HepG2 (cell line): ENCODE results near the gene MED9. TPM values are rescaled to one million over a fixed set of nuclear protein-coding genes. Genes with fewer than 3 reads are reported as not detected.
A peak's percentile ranks its signal among the peaks of the same experiment; 100 is the strongest.

ENCODE experiments used
- ATAC-seq: fragments of 200-7000 bp; cut with Tn5 transposase; 3 replicates; pipeline ENCODE4 v1.9.1; 2020; ENCODE audit warnings: mild to moderate bottlenecking, moderate library complexity
- BruUV-seq: library from RNA; stranded (reverse); fragments of 400-500 nt; replicated peaks from 2 replicates; lab custom pipeline; 2021; lab: Mats Ljungman, UMichigan
- CTCF ChIA-PET: fragments of 300-600 bp; formaldehyde crosslinking; extraction: SDS; loops from one replicate; lab custom pipeline; 2021; ENCODE audit warnings: low total read pairs, inconsistent platforms, low intra/inter-chr PET ratio; lab: Yijun Ruan, JAX
- POLR2A ChIA-PET: fragments of 350-600 bp; sonication (Branson Sonifier 250); formaldehyde crosslinking; loops from one replicate; lab custom pipeline; 2020; ENCODE audit warnings: antibody characterized with exemption, inconsistent platforms; lab: Yijun Ruan, JAX
- DNase-seq: peaks from one replicate; pipeline ENCODE4 v3.0.0-alpha.2; 2015; ENCODE audit warnings: low spot score
- FAIRE-seq: peaks from 3 replicates; lab custom pipeline; 2011; peaks lifted over from hg19 to GRCh38; lab: Jason Lieb, UNC
- H2AFZ ChIP-seq: one replicate; pipeline ENCODE4 v1.6.1; 2011; ENCODE audit warnings: low read length, inconsistent platforms
- H3K27ac ChIP-seq: fragments of 300-600 bp; 3 replicates; pipeline ENCODE4 v1.8.0; 2011; ENCODE audit warnings: mixed run types, mild to moderate bottlenecking, mixed read lengths, low read length, inconsistent platforms; ENCODE audit not compliant: insufficient read depth; ENCODE audit errors: extremely low read length
- H3K27me3 ChIP-seq, 2 experiments: fragments of 200-600 bp in 1 of 2; 2 replicates in 1 of 2; 3 replicates in 1 of 2; pipeline versions ENCODE4 v1.6.0 to v1.8.0; 2011; ENCODE audit warnings: low read length in 2 of 2, mild to moderate bottlenecking in 2 of 2, moderate library complexity in 2 of 2, inconsistent platforms in 1 of 2; ENCODE audit not compliant: insufficient read depth in 2 of 2, control insufficient read depth in 1 of 2
- H3K36me3 ChIP-seq, 2 experiments: fragments of 200-600 bp in 1 of 2; replicated peaks in 1 of 2; 2 replicates in 1 of 2; 3 replicates in 1 of 2; pipeline versions ENCODE4 v1.5.1 to v1.8.0; 2011; ENCODE audit warnings: low read length in 2 of 2, inconsistent platforms in 1 of 2; ENCODE audit not compliant: insufficient read depth in 2 of 2, control insufficient read depth in 1 of 2
- H3K4me1 ChIP-seq: 2 replicates; pipeline ENCODE4 v1.5.1; 2012; ENCODE audit warnings: low read length, inconsistent platforms; ENCODE audit not compliant: insufficient read depth
- H3K4me2 ChIP-seq: 2 replicates; pipeline ENCODE4 v1.6.0; 2011; ENCODE audit warnings: low read depth, low read length, inconsistent platforms
- H3K4me3 ChIP-seq, 3 experiments: fragments of 200-600 bp in 1 of 3; sonication (generic), shearing (Covaris generic) in 1 of 3; replicated peaks in 1 of 3; 2 replicates each; pipeline ENCODE4 v1.5.1; 2011 to 2016; ENCODE audit warnings: low read length in 3 of 3, inconsistent platforms in 2 of 3, low read depth in 2 of 3, mild to moderate bottlenecking in 2 of 3, control low read depth in 1 of 3, mixed read lengths in 1 of 3; ENCODE audit not compliant: insufficient read depth in 1 of 3
- H3K79me2 ChIP-seq: one replicate; pipeline ENCODE4 v1.6.1; 2011; ENCODE audit warnings: low read length, inconsistent platforms; ENCODE audit not compliant: insufficient read depth
- H3K9ac ChIP-seq: 2 replicates; pipeline ENCODE4 v1.6.0; 2011; ENCODE audit warnings: mild to moderate bottlenecking, low read depth, low read length, inconsistent platforms; ENCODE audit not compliant: insufficient read depth
- H3K9me3 ChIP-seq: 2 replicates; pipeline ENCODE4 v1.5.1; 2012; ENCODE audit warnings: mild to moderate bottlenecking, low read length
- H4K20me1 ChIP-seq: 2 replicates; pipeline ENCODE4 v1.6.0; 2011; ENCODE audit warnings: inconsistent platforms, mild to moderate bottlenecking, low read length, moderate library complexity; ENCODE audit not compliant: insufficient read depth
- AGO1 ChIP-seq: fragments of 200-400 bp; formaldehyde crosslinking; IDR thresholded peaks from 2 replicates; pipeline ENCODE4 v1.6.1; 2017; ENCODE audit warnings: mild to moderate bottlenecking, low read depth, low read length, moderate library complexity; ENCODE audit not compliant: poor library complexity, severe bottlenecking
- CC2D1A ChIP-seq: sonication (generic); formaldehyde crosslinking; IDR thresholded peaks from 2 replicates; pipeline ENCODE4 v1.8.1; 2023; ENCODE audit warnings: mild to moderate bottlenecking, missing genetic modification reagents
- CHD4 ChIP-seq: fragments of 200-600 bp; sonication (generic); IDR thresholded peaks from 2 replicates; pipeline ENCODE4 v1.7.0; 2017; ENCODE audit warnings: mild to moderate bottlenecking, low read length, borderline replicate concordance
- FOXA1 ChIP-seq, 2 experiments: fragments of 450-650 bp in 1 of 2; sonication (generic) in 1 of 2; formaldehyde crosslinking in 1 of 2; IDR thresholded peaks; 2 replicates each; pipeline versions ENCODE4 v1.4.0 to v1.6.1; 2016 to 2020; ENCODE audit warnings: missing genetic modification reagents in 1 of 2
- HNRNPK ChIP-seq: fragments of 200-400 bp; formaldehyde crosslinking; IDR thresholded peaks from 2 replicates; pipeline ENCODE4 v1.6.1; 2018; ENCODE audit warnings: low read length, low read depth, moderate library complexity, mild to moderate bottlenecking; ENCODE audit not compliant: poor library complexity, severe bottlenecking
- MBD4 ChIP-seq: IDR thresholded peaks from 2 replicates; pipeline ENCODE4 v1.6.1; 2012; ENCODE audit warnings: low read length, inconsistent platforms, borderline replicate concordance
- MED1 ChIP-seq: sonication (generic); formaldehyde crosslinking; IDR thresholded peaks from 2 replicates; pipeline ENCODE4 v1.4.0; 2020; ENCODE audit warnings: missing genetic modification reagents
- SETDB1 ChIP-seq: sonication (generic); formaldehyde crosslinking; IDR thresholded peaks from 2 replicates; pipeline ENCODE4 v1.5.1; 2020; ENCODE audit warnings: missing genetic modification reagents, mild to moderate bottlenecking, borderline replicate concordance
- XRCC5 ChIP-seq: fragments of 200-400 bp; formaldehyde crosslinking; optimal IDR thresholded peaks from 2 replicates; pipeline ENCODE3; 2017; ENCODE audit warnings: mild to moderate bottlenecking, low read length
- ZFP90 ChIP-seq: sonication (generic); formaldehyde crosslinking; IDR thresholded peaks from 2 replicates; pipeline ENCODE4 v1.8.0; 2022; ENCODE audit warnings: missing genetic modification reagents, mild to moderate bottlenecking, inconsistent platforms, borderline replicate concordance
- ZMYM4 ChIP-seq: sonication (generic); formaldehyde crosslinking; IDR thresholded peaks from 2 replicates; pipeline ENCODE4 v1.8.1; 2023; ENCODE audit warnings: mild to moderate bottlenecking, missing genetic modification reagents
- ZNF552 ChIP-seq: sonication (generic); formaldehyde crosslinking; IDR thresholded peaks from 2 replicates; pipeline ENCODE4 v1.9.0; 2022; ENCODE audit warnings: missing genetic modification reagents, mild to moderate bottlenecking, borderline replicate concordance
- WGBS: methylation state at CpG from one replicate; pipeline ENCODE4 v1.1.6; 2017; ENCODE audit warnings: low lambda C conversion rate; 5-methylcytosine and 5-hydroxymethylcytosine counted together
- in situ Hi-C: cut with HindIII; loops from 2 replicates; pipeline ENCODE4 v1.10.0; 2017; ENCODE audit warnings: low pct_unique_long_range_greater_than_20kb; ENCODE audit not compliant: extremely low pct_ligation_motif_present
- intact Hi-C: fragments of 100-400 bp; cut with micrococcal nuclease; formaldehyde crosslinking; loops from one replicate; pipeline ENCODE4 v1.10.0; 2022; ENCODE audit not compliant: unreplicated experiment
- polyA plus RNA-seq, 8 experiments: library from polyadenylated mRNA; depleted of rRNA in 3 of 8; stranded (reverse) in 7 of 8; unstranded in 1 of 8; fragments of >200 nt; fragmentation: Illumina TruSeq in 4 of 8; extraction: Trizol in 4 of 8; gene quantifications; 2 replicates each; pipeline versions ENCODE4 v1.2.1 to v1.2.3, GENCODE V29; 2011 to 2016; ENCODE audit warnings: low read depth in 4 of 8, missing spikeins in 1 of 8, mixed read lengths in 1 of 8; ENCODE audit not compliant: insufficient read depth in 1 of 8
- total RNA-seq, 5 experiments: library from RNA; depleted of rRNA; stranded (reverse); fragments of >200 nt; fragmentation: Illumina TruSeq; extraction: Trizol; gene quantifications; 2 replicates each; pipeline ENCODE4 v1.2.3, GENCODE V29; 2016; ENCODE audit warnings: low read depth in 1 of 5
- TF ChIP-seq, protein P1 (sequence below): sonication (generic); IDR thresholded peaks from 2 replicates; pipeline ENCODE4 v1.6.1; 2016; ENCODE audit warnings: low read depth, borderline replicate concordance
- TF ChIP-seq, protein P2 (sequence below): sonication (generic); formaldehyde crosslinking; IDR thresholded peaks from 2 replicates; pipeline ENCODE4 v1.9.0; 2021; ENCODE audit warnings: mild to moderate bottlenecking, missing genetic modification reagents
- TF ChIP-seq, protein P3 (sequence below): sonication (generic); formaldehyde crosslinking; IDR thresholded peaks from 2 replicates; pipeline ENCODE4 v1.8.0; 2022; ENCODE audit warnings: mild to moderate bottlenecking, missing genetic modification reagents, moderate library complexity

The MED9 gene
- total and polyA plus RNA-seq, 2 of the 13 experiments (the other 11 are each of a cell fraction or from before 2014, with no cell fraction given) = 11.9 to 15.1 TPM

DNA sequence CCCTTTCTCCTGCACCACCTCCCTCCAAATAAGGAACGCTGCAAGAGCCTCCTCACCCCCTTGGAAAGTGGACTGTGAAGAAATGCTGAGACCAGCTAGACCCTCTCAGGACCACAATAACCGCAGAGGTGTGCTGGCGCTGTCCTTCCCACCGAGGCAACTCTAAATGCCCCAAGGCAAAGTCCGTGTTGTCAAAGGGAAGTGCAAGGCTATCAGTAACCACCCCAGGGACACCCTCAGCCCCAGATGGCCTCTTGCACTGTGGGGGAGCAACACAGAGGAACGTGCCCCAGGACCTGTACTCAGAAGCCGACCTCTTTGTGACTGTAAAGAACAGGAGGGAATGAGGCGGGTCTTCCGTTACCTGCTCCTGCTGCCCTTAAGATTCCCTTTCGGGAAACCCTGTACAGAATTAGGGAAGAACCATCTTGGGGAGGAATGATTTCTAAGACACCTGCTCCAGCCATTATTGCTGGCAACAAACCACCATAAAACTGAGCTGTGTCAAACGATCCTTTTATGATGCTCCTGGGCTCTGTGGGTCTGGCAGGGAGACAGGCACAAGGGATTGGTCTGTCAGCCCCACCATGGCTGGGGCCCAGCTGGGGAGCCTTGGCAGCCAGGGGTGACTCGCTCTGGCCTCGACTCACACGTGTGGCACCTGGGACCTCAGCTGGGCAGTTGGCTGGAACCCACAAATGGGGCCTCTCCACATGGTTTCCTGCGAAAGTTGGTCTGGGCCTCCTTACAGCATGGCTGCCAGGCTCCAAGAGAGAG lies 14.6 kb upstream of the MED9 start:
- Histone ChIP-seq H3K27me3 (peaks cover 2 to 13% of the 10 kb centered on the region in 2 experiments; a peak in 4 of 5 replicates), H3K4me2 (peak overlapping the region; percentile 79), H3K79me2 (no peaks in the 10 kb centered on the region), H3K27ac (peak overlapping the region; percentile 45), H3K9ac (peak overlapping the region; percentile 25; the same call in 1 of the 2 replicates), H3K4me3 (peak overlapping the region; percentile 25 to 59 (median 41); a peak in 4 of 6 replicates), H3K36me3 (no peaks in the 10 kb centered on the region), H3K9me3 (peaks cover 6% of the 10 kb centered on the region; the same call in 1 of the 2 replicates), H4K20me1 (no peaks in the 10 kb centered on the region), H2AFZ (no peak overlapping the region), H3K4me1 (peaks cover 47% of the 10 kb centered on the region)
- intact Hi-C loops (no loop called here), in situ Hi-C loops (no loop called here)
- CTCF ChIA-PET = no interaction called here
- FAIRE-seq (no peak), DNase-seq (peak; percentile 61), ATAC-seq (peak; percentile 95)
- BruUV-seq = no TSS peak
- 15% methylated on average over 13 of the region's 15 CpGs for WGBS
- POLR2A ChIA-PET = interaction anchor here (0.7 to 2.8 kb wide), 5 partner anchors 12 to 129 kb away, joined by 3 to 19 read pairs (median 7); partner anchors contain the start of genes PEMT and RASD1
- no peak for TF ChIP-seq ZNF552
- TF ChIP-seq, protein P1, sequence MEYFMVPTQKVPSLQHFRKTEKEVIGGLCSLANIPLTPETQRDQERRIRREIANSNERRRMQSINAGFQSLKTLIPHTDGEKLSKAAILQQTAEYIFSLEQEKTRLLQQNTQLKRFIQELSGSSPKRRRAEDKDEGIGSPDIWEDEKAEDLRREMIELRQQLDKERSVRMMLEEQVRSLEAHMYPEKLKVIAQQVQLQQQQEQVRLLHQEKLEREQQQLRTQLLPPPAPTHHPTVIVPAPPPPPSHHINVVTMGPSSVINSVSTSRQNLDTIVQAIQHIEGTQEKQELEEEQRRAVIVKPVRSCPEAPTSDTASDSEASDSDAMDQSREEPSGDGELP = peak; percentile 53; the same call in 1 of the 2 replicates
- no peak for TF ChIP-seq CC2D1A (CRISPR knock-in tag)
- TF ChIP-seq MBD4 = no peak
- TF ChIP-seq ZMYM4 (CRISPR knock-in tag) = no peak
- no peak for TF ChIP-seq AGO1
- TF ChIP-seq, protein P2, sequence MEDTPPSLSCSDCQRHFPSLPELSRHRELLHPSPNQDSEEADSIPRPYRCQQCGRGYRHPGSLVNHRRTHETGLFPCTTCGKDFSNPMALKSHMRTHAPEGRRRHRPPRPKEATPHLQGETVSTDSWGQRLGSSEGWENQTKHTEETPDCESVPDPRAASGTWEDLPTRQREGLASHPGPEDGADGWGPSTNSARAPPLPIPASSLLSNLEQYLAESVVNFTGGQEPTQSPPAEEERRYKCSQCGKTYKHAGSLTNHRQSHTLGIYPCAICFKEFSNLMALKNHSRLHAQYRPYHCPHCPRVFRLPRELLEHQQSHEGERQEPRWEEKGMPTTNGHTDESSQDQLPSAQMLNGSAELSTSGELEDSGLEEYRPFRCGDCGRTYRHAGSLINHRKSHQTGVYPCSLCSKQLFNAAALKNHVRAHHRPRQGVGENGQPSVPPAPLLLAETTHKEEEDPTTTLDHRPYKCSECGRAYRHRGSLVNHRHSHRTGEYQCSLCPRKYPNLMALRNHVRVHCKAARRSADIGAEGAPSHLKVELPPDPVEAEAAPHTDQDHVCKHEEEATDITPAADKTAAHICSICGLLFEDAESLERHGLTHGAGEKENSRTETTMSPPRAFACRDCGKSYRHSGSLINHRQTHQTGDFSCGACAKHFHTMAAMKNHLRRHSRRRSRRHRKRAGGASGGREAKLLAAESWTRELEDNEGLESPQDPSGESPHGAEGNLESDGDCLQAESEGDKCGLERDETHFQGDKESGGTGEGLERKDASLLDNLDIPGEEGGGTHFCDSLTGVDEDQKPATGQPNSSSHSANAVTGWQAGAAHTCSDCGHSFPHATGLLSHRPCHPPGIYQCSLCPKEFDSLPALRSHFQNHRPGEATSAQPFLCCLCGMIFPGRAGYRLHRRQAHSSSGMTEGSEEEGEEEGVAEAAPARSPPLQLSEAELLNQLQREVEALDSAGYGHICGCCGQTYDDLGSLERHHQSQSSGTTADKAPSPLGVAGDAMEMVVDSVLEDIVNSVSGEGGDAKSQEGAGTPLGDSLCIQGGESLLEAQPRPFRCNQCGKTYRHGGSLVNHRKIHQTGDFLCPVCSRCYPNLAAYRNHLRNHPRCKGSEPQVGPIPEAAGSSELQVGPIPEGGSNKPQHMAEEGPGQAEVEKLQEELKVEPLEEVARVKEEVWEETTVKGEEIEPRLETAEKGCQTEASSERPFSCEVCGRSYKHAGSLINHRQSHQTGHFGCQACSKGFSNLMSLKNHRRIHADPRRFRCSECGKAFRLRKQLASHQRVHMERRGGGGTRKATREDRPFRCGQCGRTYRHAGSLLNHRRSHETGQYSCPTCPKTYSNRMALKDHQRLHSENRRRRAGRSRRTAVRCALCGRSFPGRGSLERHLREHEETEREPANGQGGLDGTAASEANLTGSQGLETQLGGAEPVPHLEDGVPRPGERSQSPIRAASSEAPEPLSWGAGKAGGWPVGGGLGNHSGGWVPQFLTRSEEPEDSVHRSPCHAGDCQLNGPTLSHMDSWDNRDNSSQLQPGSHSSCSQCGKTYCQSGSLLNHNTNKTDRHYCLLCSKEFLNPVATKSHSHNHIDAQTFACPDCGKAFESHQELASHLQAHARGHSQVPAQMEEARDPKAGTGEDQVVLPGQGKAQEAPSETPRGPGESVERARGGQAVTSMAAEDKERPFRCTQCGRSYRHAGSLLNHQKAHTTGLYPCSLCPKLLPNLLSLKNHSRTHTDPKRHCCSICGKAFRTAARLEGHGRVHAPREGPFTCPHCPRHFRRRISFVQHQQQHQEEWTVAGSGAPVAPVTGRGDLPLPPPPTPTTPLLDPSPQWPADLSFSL (CRISPR knock-in tag) = no peak
- no peak for TF ChIP-seq CHD4
- no peak for TF ChIP-seq HNRNPK
- TF ChIP-seq SETDB1 = no peak
- peak; percentile 97 for TF ChIP-seq MED1 (CRISPR knock-in tag)
- TF ChIP-seq FOXA1 (IDR thresholded peaks at IDR 0.05) = no peak
- TF ChIP-seq FOXA1 (CRISPR knock-in tag; IDR thresholded peaks at IDR 0.05) = peak; percentile 74
- no peak for TF ChIP-seq ZFP90 (CRISPR knock-in tag)
- no peak for TF ChIP-seq XRCC5
- TF ChIP-seq, protein P3, sequence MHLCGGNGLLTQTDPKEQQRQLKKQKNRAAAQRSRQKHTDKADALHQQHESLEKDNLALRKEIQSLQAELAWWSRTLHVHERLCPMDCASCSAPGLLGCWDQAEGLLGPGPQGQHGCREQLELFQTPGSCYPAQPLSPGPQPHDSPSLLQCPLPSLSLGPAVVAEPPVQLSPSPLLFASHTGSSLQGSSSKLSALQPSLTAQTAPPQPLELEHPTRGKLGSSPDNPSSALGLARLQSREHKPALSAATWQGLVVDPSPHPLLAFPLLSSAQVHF (CRISPR knock-in tag) = no peak
